Panc1 (cell line): Measurements from ENCODE around the gene TTC5. TPM values are rescaled to one million over a fixed set of nuclear protein-coding genes. Genes with fewer than 3 reads are reported as not detected.

Experiments
- ATAC-seq: fragments of 200-7000 bp; cut with Tn5 transposase; 2 replicates; pipeline ENCODE4 v1.9.1; 2020; ENCODE audit warnings: mild to moderate bottlenecking, moderate library complexity
- BruUV-seq: library from RNA; stranded (reverse); fragments of 400-500 nt; replicated peaks from 2 replicates; lab custom pipeline; 2021; lab: Mats Ljungman, UMichigan
- CTCF ChIA-PET: fragments of 300-600 bp; sonication (Branson Sonifier 250); formaldehyde crosslinking; loops from one replicate; lab custom pipeline; 2022; ENCODE audit warnings: antibody characterized with exemption; lab: Charles Lee
- POLR2A ChIA-PET: fragments of 300-600 bp; sonication (Branson Sonifier 250); formaldehyde crosslinking; loops from one replicate; lab custom pipeline; 2022; ENCODE audit warnings: antibody characterized with exemption; lab: Charles Lee
- DNase-seq: peaks from one replicate; pipeline ENCODE4 v3.0.0-alpha.2; 2010; ENCODE audit warnings: low read depth, low spot score
- H3K27ac ChIP-seq: 2 replicates; pipeline ENCODE4 v1.5.1; 2011; ENCODE audit warnings: mild to moderate bottlenecking, low read length, inconsistent platforms
- H3K27me3 ChIP-seq: fragments of 200-500 bp; sonication (Bioruptor generic); 2 replicates; pipeline ENCODE4 v1.6.0; 2014; ENCODE audit warnings: low read length, inconsistent platforms; ENCODE audit not compliant: control insufficient read depth, insufficient read depth
- H3K36me3 ChIP-seq: fragments of 200-500 bp; sonication (Bioruptor generic); 2 replicates; pipeline ENCODE4 v1.5.1; 2014; ENCODE audit warnings: inconsistent platforms, mild to moderate bottlenecking, low read length, moderate library complexity; ENCODE audit not compliant: control insufficient read depth, insufficient read depth
- H3K4me1 ChIP-seq: 2 replicates; pipeline ENCODE4 v1.5.1; 2011; ENCODE audit warnings: inconsistent platforms, mild to moderate bottlenecking, low read length, moderate library complexity; ENCODE audit not compliant: control insufficient read depth, insufficient read depth
- H3K4me3 ChIP-seq, 2 experiments: 2 replicates each; pipeline ENCODE4 v1.5.1; 2011 to 2012; ENCODE audit warnings: low read depth in 2 of 2, low read length in 2 of 2, mild to moderate bottlenecking in 2 of 2, inconsistent platforms in 1 of 2, moderate library complexity in 1 of 2
- H3K9me3 ChIP-seq: fragments of 200-500 bp; sonication (Bioruptor generic); 2 replicates; pipeline ENCODE4 v1.5.1; 2014; ENCODE audit warnings: low read depth, mild to moderate bottlenecking, inconsistent platforms, low read length, moderate library complexity; ENCODE audit not compliant: control insufficient read depth, insufficient read depth
- CTCF ChIP-seq: fragments of 450-650 bp; IDR thresholded peaks from 2 replicates; pipeline ENCODE4 v1.5.1; 2017; ENCODE audit warnings: mild to moderate bottlenecking
- POLR2AphosphoS5 ChIP-seq: IDR thresholded peaks from 2 replicates; pipeline ENCODE4 v1.6.1; 2012; ENCODE audit warnings: mild to moderate bottlenecking, low read depth, low read length, moderate library complexity
- REST ChIP-seq, 2 experiments: IDR thresholded peaks; 2 replicates each; pipeline ENCODE4 v1.6.1; 2011 to 2012; ENCODE audit warnings: low read depth in 2 of 2, control low read depth in 1 of 2, low read length in 1 of 2, mild to moderate bottlenecking in 1 of 2, moderate library complexity in 1 of 2; ENCODE audit not compliant: insufficient read depth in 1 of 2
- SIN3A ChIP-seq: IDR thresholded peaks from 2 replicates; pipeline ENCODE4 v1.6.1; 2012; ENCODE audit warnings: low read depth, mild to moderate bottlenecking, low read length, moderate library complexity, borderline replicate concordance; ENCODE audit not compliant: insufficient read depth
- TCF7L2 ChIP-seq: IDR thresholded peaks from 2 replicates; pipeline ENCODE4 v1.6.1; 2011; ENCODE audit warnings: mild to moderate bottlenecking, low read depth, low read length, inconsistent platforms
- in situ Hi-C: cut with HindIII; loops from 2 replicates; pipeline ENCODE4 v1.10.0; 2016; ENCODE audit warnings: low sequenced_read_pairs, low pct_unique_long_range_greater_than_20kb
- intact Hi-C: fragments of 100-400 bp; cut with micrococcal nuclease; formaldehyde crosslinking; loops from one replicate; pipeline ENCODE4 v1.10.0; 2022; ENCODE audit not compliant: unreplicated experiment
- total RNA-seq: library from RNA; stranded (reverse); gene quantifications from one replicate; pipeline ENCODE4 v1.2.1, GENCODE V29; 2021; ENCODE audit not compliant: unreplicated experiment

Gene TTC5
- total RNA-seq, 1 experiment from 2014 or later: 10.0 TPM

DNA sequence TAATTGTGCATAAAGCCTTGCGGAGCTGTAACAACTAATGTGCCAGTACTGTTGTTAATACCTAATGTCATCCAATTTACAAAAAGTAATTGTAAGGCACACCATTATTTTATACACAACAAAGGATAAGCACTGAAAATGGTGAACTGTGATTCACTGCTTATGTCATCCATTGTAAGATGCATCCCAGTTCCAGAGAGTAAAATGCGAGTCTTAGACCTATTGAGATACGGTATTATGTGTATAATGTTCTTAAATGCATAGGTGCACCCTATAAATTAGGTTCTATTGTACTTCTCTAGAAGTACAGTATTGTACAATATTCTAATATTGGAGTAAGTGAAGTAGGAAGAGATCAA is 38.1 kb upstream of the TTC5 start:
- peaks cover 4% of the 10 kb centered on the region; the same call in 1 of the 2 replicates for H3K36me3 ChIP-seq
- no peak for DNase-seq
- no peak for ATAC-seq
- intact Hi-C loops (no loop called here), in situ Hi-C loops (no loop called here)
- H3K4me3 ChIP-seq: peak overlapping the region; percentile 74 to 88
- ChIA-PET POLR2A (interaction anchor here (0.6 to 2.7 kb wide), 8 partner anchors 11 to 174 kb away, joined by 3 to 32 read pairs (median 6); partner anchors contain the start of genes APEX1, CCNB1IP1, OSGEP and PIP4P1), CTCF (no interaction called here)
- H3K9me3 ChIP-seq: no peaks in the 10 kb centered on the region
- no peak for TF ChIP-seq POLR2AphosphoS5
- no peak for TF ChIP-seq SIN3A
- TSS peak; percentile 89 for BruUV-seq
- peak overlapping the region; percentile 95 for H3K27ac ChIP-seq
- H3K4me1 ChIP-seq: peaks cover 3% of the 10 kb centered on the region; the same call in 1 of the 2 replicates
- H3K27me3 ChIP-seq: no peaks in the 10 kb centered on the region

- ChIA-PET POLR2A (interaction anchor here (0.6 to 2.7 kb wide), 12 partner anchors 10 to 356 kb away, joined by 3 to 32 read pairs (median 4); partner anchors contain the start of genes APEX1, CCNB1IP1, OSGEP and PIP4P1), CTCF (interaction anchor here (0.6 to 1.4 kb wide), 2 partner anchors 16 to 1152 kb away, joined by 5 to 6 read pairs; no protein-coding TSS in a partner anchor)
- H3K27me3 ChIP-seq: no peaks in the 10 kb centered on the region
- DNase-seq (peak; percentile 98), ATAC-seq (peak; percentile 99)
- in situ Hi-C loops: no loop called here
- H3K4me1 ChIP-seq: peaks cover 3% of the 10 kb centered on the region; the same call in 1 of the 2 replicates
- intact Hi-C loops: no loop called here
- H3K9me3 ChIP-seq: no peaks in the 10 kb centered on the region
- H3K36me3 ChIP-seq: peaks cover 4% of the 10 kb centered on the region; the same call in 1 of the 2 replicates
- peak within 1 kb of the TSS; percentile 84 to 88 for H3K4me3 ChIP-seq
- TF ChIP-seq CTCF (no peak), POLR2AphosphoS5 (peak; percentile 99), REST (IDR thresholded peaks at IDR 0.05; ENCODE audit: insufficient read depth in 1 of 2, low read depth in 2 of 2, low read length in 1 of 2) (no peak), SIN3A (peak; percentile 99), TCF7L2 (no peak; the same call in 1 of the 2 replicates)
- H3K27ac ChIP-seq: peak within 1 kb of the TSS; percentile 95
- BruUV-seq: no TSS peak
Measured at GRCh38 chr14:20343092-20343861, 37.5 kb upstream of the TTC5 start, which contains the start of gene PARP2. Gene PARP2, plus strand, starts transcription at chr14:20343635. Its CDS starts 7 bp downstream, at chr14:20343642.
